Right lobe of liver (tissue), 6 donors: ENCODE data around the gene DOLPP1. TPM values are rescaled to one million over a fixed set of nuclear protein-coding genes. Genes with fewer than 3 reads are reported as not detected.
"Not testable (repeated sequence)": the region's sequence is repeated elsewhere in the genome, so short reads cannot be mapped to it uniquely, and the experiment has no call there.

Experiments used
- ATAC-seq, 4 donors: fragments of 200-7000 bp; cut with Tn5 transposase; one replicate each; pipeline ENCODE4 v1.9.1; 2020; ENCODE audit warnings: mild to moderate bottlenecking in 4 of 4, moderate library complexity in 4 of 4
- DNase-seq, 3 donors: peaks; one replicate each; pipeline ENCODE4 v3.0.0-alpha.2; 2020
- H3K27ac ChIP-seq, 3 donors: fragments of 200-600 bp; one replicate each; pipeline ENCODE4 v1.8.0; 2022
- H3K27me3 ChIP-seq, 2 donors: fragments of 200-600 bp; one replicate each; pipeline ENCODE4 v1.8.0; 2022
- H3K36me3 ChIP-seq, 4 donors: fragments of 200-600 bp; sonication (generic) in 1 of 4; one replicate each; pipeline versions ENCODE4 v1.5.1 to v1.8.0; 2017 to 2022; ENCODE audit warnings: control low read depth in 1 of 4
- H3K4me1 ChIP-seq, 4 donors: fragments of 200-600 bp; sonication (generic) in 1 of 4; one replicate each; pipeline versions ENCODE4 v1.5.1 to v1.8.0; 2017 to 2022; ENCODE audit warnings: control low read depth in 1 of 4
- H3K4me3 ChIP-seq, 3 donors: fragments of 200-600 bp; one replicate each; pipeline ENCODE4 v1.8.0; 2022
- H3K9me3 ChIP-seq, 4 donors: fragments of 200-600 bp; sonication (generic) in 1 of 4; one replicate each; pipeline versions ENCODE4 v1.5.1 to v1.8.0; 2017 to 2022; ENCODE audit warnings: control low read depth in 1 of 4
- CTCF ChIP-seq, 4 donors: fragments of 200-600 bp in 3 of 4; fragments of 450-650 bp in 1 of 4; IDR thresholded peaks; one replicate each; pipeline versions ENCODE4 v1.5.1 to v1.8.0; 2016 to 2022; ENCODE audit warnings: antibody characterized with exemption in 4 of 4, mild to moderate bottlenecking in 2 of 4
- POLR2A ChIP-seq: fragments of 450-650 bp; IDR thresholded peaks from one replicate; pipeline ENCODE4 v1.6.1; 2017; ENCODE audit warnings: antibody characterized with exemption, mild to moderate bottlenecking
- WGBS: methylation state at CpG from one replicate; pipeline ENCODE4 v1.1.6; 2018; ENCODE audit warnings: low coverage, low lambda C conversion rate; ENCODE audit not compliant: insufficient coverage; ENCODE audit errors: missing lambda C conversion rate; 5-methylcytosine and 5-hydroxymethylcytosine counted together
- intact Hi-C, 2 donors: fragments of 100-400 bp; cut with DNase I; formaldehyde crosslinking; loops; one replicate each; pipeline versions ENCODE4 v1.11.2 to v1.14.1; 2022
- total RNA-seq, 6 experiments: library from RNA; depleted of rRNA in 2 of 6; stranded (reverse); fragments of >200 nt in 2 of 6; fragmentation: NEBNext Ultra II Directional in 3 of 6; extraction: Animal tissue kit (Norgen Biotek cat#: 25700) in 3 of 6; gene quantifications; one replicate each; pipeline versions ENCODE4 v1.1.0 to v1.2.4, GENCODE V29; 2016 to 2023
- donor health status: DM: no; HTN: yes; CAD: no.
- donor health status: DM: no; HTN: no; CAD: no.
- donor health status: DM: no; HTN: no; CAD: no.
- donor health status: DM: no; HTN: yes; CAD: no.
- donor health status: DM: no; HTN: yes; CAD: no.

The DOLPP1 gene
- total RNA-seq, 6 experiments from 2014 or later: 10.1 to 16.8 (median 13.3) TPM

DNA sequence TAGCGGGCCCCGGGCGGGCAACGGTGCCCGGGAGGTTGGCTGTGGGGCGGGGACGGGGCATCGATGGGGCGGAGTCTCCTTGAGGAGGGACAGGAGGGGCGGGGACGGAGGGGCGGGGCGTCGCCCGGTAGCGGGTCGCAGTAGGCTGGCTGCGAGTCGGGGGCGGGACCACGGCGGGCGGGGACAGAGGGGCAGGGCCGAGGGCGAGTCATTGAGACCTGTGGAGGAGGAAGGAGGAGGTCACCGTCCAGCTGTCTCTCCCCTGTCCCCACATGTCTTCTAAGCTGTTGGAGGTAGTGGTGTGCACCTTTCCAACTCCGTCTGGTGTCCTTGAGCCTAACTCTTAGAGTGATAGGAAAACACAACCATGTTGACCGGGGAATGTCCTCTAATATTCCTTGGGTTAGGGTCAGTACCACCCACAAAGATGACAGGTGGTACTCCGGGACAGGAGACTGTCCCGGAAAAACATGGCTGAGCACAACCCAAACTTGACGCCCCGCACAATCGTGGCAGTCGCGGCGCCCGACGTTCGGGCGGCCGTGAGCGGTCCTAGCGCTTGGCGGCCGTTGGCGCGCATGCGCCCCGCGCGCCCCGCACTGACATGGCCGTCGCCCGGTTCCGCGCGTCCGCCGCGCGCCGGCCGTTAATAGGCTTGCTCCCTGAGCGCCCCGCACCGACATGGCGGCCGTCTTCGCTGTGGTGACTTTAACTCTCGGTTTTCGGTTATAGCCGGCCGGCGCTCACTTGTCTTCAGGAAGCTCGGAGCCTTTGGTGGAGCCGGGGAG lies 30.0 kb downstream of the DOLPP1 start, which contains the start of the genes CRAT and PTPA:
Gene CRAT (minus strand): TSS at position 54 of the 788 bp plus-strand sequence. CDS start 284 bp downstream, outside the sequence.
Gene PTPA (plus strand): TSS at position 676 of the 788 bp plus-strand sequence. CDS start 186 bp downstream, outside the sequence.
- no peaks in the 10 kb centered on the region for H3K9me3 ChIP-seq
- peaks cover 0 to 40% (median 5%) of the 10 kb centered on the region in 4 donors for H3K4me1 ChIP-seq
- intact Hi-C loops: no loop called here
- H3K4me3 ChIP-seq: peak within 1 kb of the TSS; percentile 67 to 93 (median 86)
- 2% methylated on average over 11 of the region's 77 CpGs for WGBS
- no peaks in the 10 kb centered on the region for H3K27me3 ChIP-seq
- peak; percentile 99 to 100 (median 99) for DNase-seq
- H3K36me3 ChIP-seq: peaks cover 0 to 7% (median 0%) of the 10 kb centered on the region in 4 donors
- peak; percentile 79 to 90 (median 85) for ATAC-seq
- TF ChIP-seq CTCF (IDR thresholded peaks at IDR 0.05) (no peak), POLR2A (peak; percentile 95)
- H3K27ac ChIP-seq: peak within 1 kb of the TSS; percentile 91 to 93 (median 92)

DNA sequence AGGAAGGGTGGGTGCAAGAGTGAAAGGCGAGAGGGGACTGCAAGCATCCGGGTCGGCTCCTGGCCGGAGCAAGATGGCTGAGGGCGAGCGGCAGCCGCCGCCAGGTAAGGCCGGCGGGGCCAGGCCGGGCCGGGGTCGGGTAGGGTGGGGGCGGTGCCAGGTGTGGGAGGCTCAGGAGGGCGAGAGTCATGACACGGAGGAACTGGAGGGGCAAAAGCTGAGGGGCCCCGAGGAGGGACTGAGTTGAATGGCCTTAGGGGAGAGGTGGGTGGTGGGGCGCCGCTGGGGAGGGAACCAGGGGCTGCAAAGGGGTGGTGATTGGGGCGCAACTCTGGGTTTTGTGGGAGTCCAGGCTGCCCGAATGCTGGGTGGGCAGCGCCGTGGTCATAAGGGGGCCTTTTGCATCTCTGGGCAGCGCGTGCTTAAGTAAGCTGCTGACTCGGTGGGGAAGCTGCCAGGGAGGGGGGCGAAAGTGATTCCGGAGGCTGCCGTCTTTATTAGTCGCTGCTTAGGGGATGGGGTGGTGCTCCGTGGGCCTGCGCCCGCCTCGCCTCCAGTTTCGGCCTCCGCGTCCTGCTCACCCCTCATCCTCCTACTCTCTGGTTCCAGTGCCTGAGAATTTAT lies 30.7 kb downstream of the DOLPP1 start:
- peak overlapping the region; percentile 91 to 93 (median 92) for H3K27ac ChIP-seq
- DNase-seq: peak in 1 of 3 donors; percentile 48
- WGBS: 2% methylated on average over 24 of the region's 37 CpGs

DNA sequence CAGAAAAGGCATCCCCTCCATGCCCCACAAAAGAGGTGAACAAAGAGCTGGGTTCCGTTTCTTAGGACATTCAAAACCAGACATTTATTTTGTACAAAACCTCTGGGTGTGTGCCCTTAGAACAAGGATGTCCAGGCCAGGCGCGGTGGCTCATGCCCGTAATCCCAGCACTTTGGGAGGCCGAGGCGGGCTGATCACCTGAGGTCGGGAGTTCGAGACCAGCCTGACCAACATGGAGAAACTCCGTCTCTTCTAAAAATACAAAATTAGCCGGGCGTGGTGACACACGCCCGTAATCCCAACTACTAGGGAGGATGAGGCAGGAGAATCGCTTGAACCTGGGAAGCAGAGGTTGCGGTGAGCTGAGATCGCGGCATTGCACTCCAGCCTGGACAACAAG lies 31.6 kb downstream of the DOLPP1 start:
- 93% methylated on average over 14 of the region's 17 CpGs for WGBS
- intact Hi-C loops, H3K36me3 ChIP-seq, DNase-seq, H3K9me3 ChIP-seq, ATAC-seq, H3K27ac ChIP-seq, H3K27me3 ChIP-seq: not testable (repeated sequence)
- Histone ChIP-seq H3K4me1 (peaks cover 0 to 40% (median 5%) of the 10 kb centered on the region in 4 donors), H3K4me3 (peak overlapping the region in 1 of 3 donors; percentile 86)

More for the DNA sequence above, 30.7 kb downstream of the DOLPP1 start:
- peak overlapping the region; percentile 67 to 86 (median 69) for H3K4me3 ChIP-seq
- H3K4me1 ChIP-seq: peaks cover 0 to 40% (median 5%) of the 10 kb centered on the region in 4 donors
- H3K9me3 ChIP-seq: no peaks in the 10 kb centered on the region
- intact Hi-C loops: no loop called here
- TF ChIP-seq CTCF (IDR thresholded peaks at IDR 0.05): no peak
- no peak for TF ChIP-seq POLR2A
- peaks cover 0 to 7% (median 0%) of the 10 kb centered on the region in 4 donors for H3K36me3 ChIP-seq
- peak; percentile 2 to 15 (median 10) for ATAC-seq
- no peaks in the 10 kb centered on the region for H3K27me3 ChIP-seq

DNA sequence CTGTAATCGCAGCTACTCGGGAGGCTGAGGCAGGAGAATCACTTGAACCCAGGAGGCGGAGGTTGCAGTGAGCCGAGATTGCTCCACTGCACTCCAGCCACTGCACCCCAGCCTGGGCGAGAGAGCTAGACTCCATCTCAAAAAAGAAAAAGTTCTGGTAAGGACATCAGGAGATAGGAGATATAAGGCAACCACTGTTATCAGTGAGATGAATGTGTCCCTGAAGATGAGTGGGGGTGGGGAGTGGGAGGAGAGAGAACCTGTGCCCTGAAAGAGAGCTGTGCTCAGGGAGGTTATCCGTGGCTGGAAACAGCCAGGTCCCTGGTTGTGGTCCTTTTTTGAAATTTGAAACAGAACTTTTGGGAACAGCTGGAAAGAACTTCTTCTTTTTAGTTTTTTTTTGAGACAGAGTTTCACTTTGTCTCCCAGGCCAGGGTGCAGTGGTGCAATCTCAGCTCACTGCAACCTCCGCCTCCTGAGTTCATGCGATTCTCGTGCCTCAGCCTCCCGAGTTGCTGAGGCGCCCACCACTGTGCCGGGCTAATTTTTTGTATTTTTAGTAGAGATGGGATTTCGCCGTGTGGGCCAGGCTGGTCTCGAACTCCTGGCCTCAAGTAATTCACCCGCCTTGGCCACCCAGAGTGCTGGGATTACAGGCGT lies 32.9 kb downstream of the DOLPP1 start:
- no peak for DNase-seq
- H3K4me1 ChIP-seq: peaks cover 0 to 38% (median 5%) of the 10 kb centered on the region in 4 donors
- TF ChIP-seq CTCF (IDR thresholded peaks at IDR 0.05): no peak
- TF ChIP-seq POLR2A: no peak
- H3K36me3 ChIP-seq: no peaks in the 10 kb centered on the region
- intact Hi-C loops: no loop called here
- H3K9me3 ChIP-seq: no peaks in the 10 kb centered on the region
- peak overlapping the region in 1 of 3 donors; percentile 28 for H3K27ac ChIP-seq
- no peak for ATAC-seq
- H3K27me3 ChIP-seq: no peaks in the 10 kb centered on the region
- H3K4me3 ChIP-seq: no peak overlapping the region
- WGBS: 77% methylated on average over 9 of the region's 17 CpGs
